Measurements from ENCODE around the gene CACNA2D2.

- TF ChIP-seq CTCF (IDR thresholded peaks at IDR 0.05; ENCODE audit: low read length): no peak
- TF ChIP-seq EZH2 (IDR thresholded peaks at IDR 0.05; ENCODE audit: borderline replicate concordance, low read length): no peak
Measured at GRCh38 chr3:50350213-50350526, 153.3 kb downstream of the CACNA2D2 start.

Measured in OCI-LY1 (cell line).